Liver (tissue), 3 donors: ENCODE measurements around the gene MKI67.

Source experiments
- CTCF ChIP-seq: fragments of 150-350 bp; IDR thresholded peaks from 2 replicates; pipeline ENCODE4 v1.5.1; 2017; ENCODE audit warnings: improper control_type of control experiment, low read depth, low read length; ENCODE audit not compliant: missing input control
- FOXA1 ChIP-seq: IDR thresholded peaks from 2 replicates; pipeline ENCODE4 v1.6.1; 2016; ENCODE audit warnings: antibody characterized with exemption
- MAX ChIP-seq: IDR thresholded peaks from 2 replicates; pipeline ENCODE4 v1.6.1; 2016; ENCODE audit warnings: antibody characterized with exemption
- TAF1 ChIP-seq: conservative IDR thresholded peaks from 2 replicates; pipeline ENCODE4 v1.6.1; 2016; ENCODE audit warnings: antibody characterized with exemption, mild to moderate bottlenecking
- donor health status: healthy.
- donor health status: healthy.

- no peak for TF ChIP-seq TAF1
- TF ChIP-seq CTCF: no peak
- TF ChIP-seq FOXA1: no peak
- no peak for TF ChIP-seq MAX
Observed at GRCh38 chr10:128073890-128074289, 52.3 kb downstream of the MKI67 start.
